Transverse colon (tissue), 4 donors: ENCODE data around the gene VWA8.

Source experiments
- EP300 ChIP-seq: sonication (generic); formaldehyde crosslinking; IDR thresholded peaks from one replicate; pipeline ENCODE4 v1.6.1; 2017; ENCODE audit warnings: antibody characterized with exemption, low read depth
- POLR2A ChIP-seq: fragments of 450-650 bp; IDR thresholded peaks from one replicate; pipeline ENCODE4 v1.6.1; 2016; ENCODE audit warnings: antibody characterized with exemption, mild to moderate bottlenecking, moderate library complexity
- POLR2AphosphoS5 ChIP-seq, 3 donors: sonication (generic); formaldehyde crosslinking; IDR thresholded peaks; one replicate each; pipeline ENCODE4 v1.6.1; 2016; ENCODE audit warnings: antibody characterized with exemption in 3 of 3
- TF ChIP-seq, protein P1 (sequence below), 5 experiments: fragments of 200-600 bp in 3 of 5; fragments of 450-650 bp in 2 of 5; sonication (generic) in 3 of 5; IDR thresholded peaks; 1 replicate in 2 of 5; 2 replicates in 3 of 5; pipeline ENCODE4 v1.5.1; 2016 to 2017; ENCODE audit warnings: antibody characterized with exemption in 5 of 5, inconsistent platforms in 3 of 5, mild to moderate bottlenecking in 2 of 5, moderate library complexity in 1 of 5

- TF ChIP-seq, protein P1, sequence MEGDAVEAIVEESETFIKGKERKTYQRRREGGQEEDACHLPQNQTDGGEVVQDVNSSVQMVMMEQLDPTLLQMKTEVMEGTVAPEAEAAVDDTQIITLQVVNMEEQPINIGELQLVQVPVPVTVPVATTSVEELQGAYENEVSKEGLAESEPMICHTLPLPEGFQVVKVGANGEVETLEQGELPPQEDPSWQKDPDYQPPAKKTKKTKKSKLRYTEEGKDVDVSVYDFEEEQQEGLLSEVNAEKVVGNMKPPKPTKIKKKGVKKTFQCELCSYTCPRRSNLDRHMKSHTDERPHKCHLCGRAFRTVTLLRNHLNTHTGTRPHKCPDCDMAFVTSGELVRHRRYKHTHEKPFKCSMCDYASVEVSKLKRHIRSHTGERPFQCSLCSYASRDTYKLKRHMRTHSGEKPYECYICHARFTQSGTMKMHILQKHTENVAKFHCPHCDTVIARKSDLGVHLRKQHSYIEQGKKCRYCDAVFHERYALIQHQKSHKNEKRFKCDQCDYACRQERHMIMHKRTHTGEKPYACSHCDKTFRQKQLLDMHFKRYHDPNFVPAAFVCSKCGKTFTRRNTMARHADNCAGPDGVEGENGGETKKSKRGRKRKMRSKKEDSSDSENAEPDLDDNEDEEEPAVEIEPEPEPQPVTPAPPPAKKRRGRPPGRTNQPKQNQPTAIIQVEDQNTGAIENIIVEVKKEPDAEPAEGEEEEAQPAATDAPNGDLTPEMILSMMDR (IDR thresholded peaks at IDR 0.05) = no peak
- TF ChIP-seq EP300 (no peak), POLR2A (no peak), POLR2AphosphoS5 (IDR thresholded peaks at IDR 0.05) (no peak)
These were observed 46.4 kb downstream of the VWA8 start for GRCh38 chr13:41914552-41914951.
